SH-SY5Y (cell line): ENCODE results near the gene PKN2.

Source experiments
- GATA2 ChIP-seq: IDR thresholded peaks from 2 replicates; pipeline ENCODE4 v1.6.1; 2011; ENCODE audit warnings: mild to moderate bottlenecking, low read depth, low read length
- GATA3 ChIP-seq: IDR thresholded peaks from 2 replicates; pipeline ENCODE4 v1.6.1; 2011; ENCODE audit warnings: low read depth, mild to moderate bottlenecking, low read length, moderate library complexity

GRCh38 chr1:88736633-88737248 lies 52.7 kb downstream of the PKN2 start:
- no peak for TF ChIP-seq GATA2
- no peak for TF ChIP-seq GATA3
